Globus pallidus (tissue), 1 donor: ENCODE data around the gene CSNK1G1.
"Not testable (repeated sequence)": the region's sequence is repeated elsewhere in the genome, so short reads cannot be mapped to it uniquely, and the experiment has no call there.

Source experiments
- DNase-seq: peaks from one replicate; pipeline ENCODE4 v3.0.0-alpha.2; 2015; ENCODE audit warnings: low spot score

The CSNK1G1 gene

DNA sequence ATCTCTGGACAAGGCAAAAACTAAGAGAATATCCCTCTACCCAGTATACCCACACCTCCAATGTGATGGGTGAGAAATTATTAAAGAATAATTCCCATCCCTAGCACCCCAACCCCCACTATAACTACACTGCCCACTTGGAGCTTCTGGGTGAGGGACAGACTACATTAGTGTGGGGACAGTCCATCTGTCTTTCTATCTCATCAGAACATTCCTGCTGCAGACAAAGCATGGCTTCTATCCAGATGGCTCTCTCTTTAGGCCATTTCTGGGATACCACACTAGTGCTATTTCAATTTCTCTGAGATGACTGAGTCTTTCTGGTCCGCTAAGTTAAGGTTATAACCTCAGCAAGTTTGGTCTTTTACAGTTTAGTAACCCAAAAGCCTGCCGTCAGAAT lies 6.6 kb downstream of the CSNK1G1 start:
- no peak for DNase-seq

DNA sequence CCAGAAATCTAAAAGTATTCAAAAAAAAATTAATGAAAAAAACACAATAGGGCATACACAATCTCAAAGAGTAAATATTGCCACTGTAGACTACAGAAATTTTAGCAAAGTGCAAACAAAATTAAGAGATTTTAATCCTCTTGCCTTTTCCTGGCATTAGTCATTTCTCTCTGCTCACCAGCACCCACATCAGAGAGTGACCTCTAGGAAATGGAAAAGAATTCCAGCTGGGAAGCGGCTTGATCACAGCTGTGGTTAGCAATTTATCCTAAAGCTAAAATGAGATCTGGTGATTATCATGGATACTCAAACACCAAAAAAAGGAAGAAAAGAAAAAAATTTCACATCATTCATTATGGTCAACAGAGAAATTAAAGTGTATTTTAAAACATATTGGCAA lies 7.5 kb downstream of the CSNK1G1 start:
- DNase-seq = no peak

DNA sequence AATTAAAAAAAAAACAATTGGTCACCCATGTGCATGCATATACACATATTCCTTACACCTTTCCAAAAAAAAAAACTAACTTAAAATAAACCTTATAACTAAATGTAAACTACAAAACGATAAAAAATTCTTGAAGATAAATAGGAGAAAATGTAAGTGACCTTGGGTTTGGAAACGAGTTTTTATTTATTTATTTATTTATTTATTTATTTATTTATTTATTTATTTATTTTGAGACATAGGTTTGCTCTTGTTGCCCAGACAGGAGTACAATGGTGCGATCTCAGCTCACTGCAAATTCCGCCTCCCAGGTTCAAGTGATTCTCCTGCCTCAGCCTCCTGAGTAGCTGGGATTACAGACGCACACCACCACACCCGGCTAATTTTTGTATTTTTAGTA lies 9.7 kb downstream of the CSNK1G1 start:
- DNase-seq = not testable (repeated sequence)

DNA sequence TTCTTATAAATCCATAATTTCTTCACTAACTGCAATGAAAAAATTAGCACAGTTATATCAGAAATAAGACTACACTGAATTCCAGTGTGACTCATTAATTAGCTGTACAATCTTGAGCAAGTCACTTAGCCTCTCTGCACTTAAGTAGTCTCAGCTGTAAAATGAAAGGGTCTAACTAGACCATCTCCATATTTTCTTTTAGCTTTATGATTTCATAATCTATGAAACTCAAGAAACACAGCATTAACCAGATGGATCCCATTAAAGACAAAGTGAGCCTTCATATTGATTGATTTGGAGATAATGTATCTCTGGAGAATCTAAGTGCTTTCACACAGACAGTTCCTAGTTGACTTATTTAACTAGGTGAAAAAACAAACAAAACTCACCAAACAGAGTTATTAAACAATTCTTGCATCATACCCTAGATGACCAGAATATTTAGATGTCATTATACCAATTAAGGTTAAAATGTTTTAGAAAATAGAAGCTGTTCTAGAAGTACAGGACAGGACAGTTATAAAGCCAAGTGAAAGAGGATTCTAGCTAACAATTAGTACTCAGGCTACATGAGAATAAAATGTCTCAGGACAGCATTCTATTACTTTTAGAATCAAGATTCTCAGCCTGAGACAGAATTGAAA lies 11.2 kb downstream of the CSNK1G1 start:
- no peak for DNase-seq

DNA sequence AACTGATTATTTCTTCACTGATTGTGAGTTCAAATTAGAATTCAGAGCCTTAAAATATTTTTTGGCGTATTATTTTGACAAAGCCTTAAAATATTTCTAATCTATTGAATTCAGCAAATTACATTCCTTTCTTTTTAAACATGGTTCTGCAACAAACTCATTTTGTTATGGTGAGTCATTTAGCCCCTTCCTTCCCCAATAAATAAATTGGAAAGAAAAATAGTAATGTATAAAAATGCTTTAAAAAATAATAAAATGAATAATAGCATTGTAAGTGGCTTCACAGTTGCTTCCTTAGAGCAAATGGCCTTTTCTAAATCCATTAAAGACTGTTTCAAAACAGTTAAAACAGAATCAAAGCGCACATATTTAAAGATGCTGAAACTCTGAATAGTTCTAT lies 12.1 kb downstream of the CSNK1G1 start:
- no peak for DNase-seq

DNA sequence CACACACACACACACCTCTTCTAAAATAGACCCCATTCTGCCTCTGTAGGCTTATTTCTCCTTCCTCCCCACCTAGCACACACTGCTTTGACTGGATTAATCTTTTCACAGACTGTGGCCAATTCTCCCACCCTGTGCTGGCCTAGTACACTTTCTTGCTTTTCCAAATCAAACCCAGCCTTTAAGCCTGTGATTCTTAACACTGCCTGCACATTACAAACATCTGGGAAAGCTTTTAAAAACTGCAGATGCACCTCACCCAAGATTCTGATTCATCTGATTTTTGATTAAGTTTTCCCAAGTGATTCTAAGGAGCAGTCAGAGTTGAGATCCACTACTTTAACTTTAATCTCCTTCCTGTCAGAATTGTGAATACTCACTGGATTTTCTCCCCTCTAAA lies 12.8 kb downstream of the CSNK1G1 start:
- no peak for DNase-seq

DNA sequence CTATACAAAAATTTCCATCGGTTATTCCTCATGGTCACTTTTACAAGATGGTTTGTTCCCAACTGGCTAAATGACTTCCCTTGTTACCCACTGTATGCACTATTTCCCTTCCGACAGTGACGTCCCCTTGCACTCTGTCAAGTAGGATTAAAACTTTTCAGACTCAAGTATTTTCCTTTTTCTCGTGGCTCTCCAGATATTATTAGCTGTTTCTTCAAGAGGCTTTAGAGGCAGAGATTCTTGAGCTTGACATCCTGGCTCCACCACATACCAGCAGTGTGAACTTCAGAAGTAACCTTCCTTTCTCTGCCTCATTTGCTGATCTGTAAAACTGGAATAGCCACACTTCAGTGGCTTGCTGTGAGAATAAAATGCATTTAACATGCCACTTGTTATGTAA lies 14.0 kb downstream of the CSNK1G1 start:
- DNase-seq = no peak

DNA sequence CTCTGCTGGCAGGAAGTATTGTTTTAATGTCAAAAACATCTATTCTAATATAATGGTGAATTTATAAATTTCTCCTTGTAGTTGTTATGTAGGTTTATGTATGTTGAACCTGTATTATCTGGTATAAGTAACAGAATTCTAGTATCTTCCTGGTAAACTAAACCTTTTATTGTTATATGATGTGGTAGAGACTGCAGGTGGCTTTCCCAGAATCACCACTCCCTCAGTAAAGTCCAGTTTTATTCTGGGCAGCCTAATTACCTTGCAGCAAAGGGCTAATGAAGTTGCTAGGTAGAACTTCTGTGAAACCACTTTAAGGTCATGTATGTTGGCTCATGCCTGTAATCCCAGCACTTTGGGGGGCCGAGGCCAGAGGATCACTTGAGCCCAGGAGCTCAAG lies 15.6 kb downstream of the CSNK1G1 start:
- DNase-seq = no peak

DNA sequence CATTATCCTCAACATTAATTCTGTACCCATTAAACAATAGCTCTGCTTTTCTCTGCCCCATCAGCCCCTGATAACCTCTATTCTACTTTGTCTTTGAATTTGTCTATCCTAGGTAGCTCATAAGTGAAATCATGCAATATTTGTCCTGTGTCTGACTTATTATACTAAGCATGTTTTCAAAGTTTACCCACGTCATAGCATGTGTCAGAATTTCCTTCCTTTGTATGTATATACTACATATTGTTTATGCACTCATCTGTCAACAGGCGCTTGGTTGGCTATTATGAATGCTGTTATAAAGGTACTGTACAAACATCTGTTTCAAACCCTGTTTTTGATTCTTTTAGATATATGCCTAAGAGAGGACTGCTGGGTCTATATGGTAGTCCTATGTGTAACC lies 18.2 kb downstream of the CSNK1G1 start:
- no peak for DNase-seq

DNA sequence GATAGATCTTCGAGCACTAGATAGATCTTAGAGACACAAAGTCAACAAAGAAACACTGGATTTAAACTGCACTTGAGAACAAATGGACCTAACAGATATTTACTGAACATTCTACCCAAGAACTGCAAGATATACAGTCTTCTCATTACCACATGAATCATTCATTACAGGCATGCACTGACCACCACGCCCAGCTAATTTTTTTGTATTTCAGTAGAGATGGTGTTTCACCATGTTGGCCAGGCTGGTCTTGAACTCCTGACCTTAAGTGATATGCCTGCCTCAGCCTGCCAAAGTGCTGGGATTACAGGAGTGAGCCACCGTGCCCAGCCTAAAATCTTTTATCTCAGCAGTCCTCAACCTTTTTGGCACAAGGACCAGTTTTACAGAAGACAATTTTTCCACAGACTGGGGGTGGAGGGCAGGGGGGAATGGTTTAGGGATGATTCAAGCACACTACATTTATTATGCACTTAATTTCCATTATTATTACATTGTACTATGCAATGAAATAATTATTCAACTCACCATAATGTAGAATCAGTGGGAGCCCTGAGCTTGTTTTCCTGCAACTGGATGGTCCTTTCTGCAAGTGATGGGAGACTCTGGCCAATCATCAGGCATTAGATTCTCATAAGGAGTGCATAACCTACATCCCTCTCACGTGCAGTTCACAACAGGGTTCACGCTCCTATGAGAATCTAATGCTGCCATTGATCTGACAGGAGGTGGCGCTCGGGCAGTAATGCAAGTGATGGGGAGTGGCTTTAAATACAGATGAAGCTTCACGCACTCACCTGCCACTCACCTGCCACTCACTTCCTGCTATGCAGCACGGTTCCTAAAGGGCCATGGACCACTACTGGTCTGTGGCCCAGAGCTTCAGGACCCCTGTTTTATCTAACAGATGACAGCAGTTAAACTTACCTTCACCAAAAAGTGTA lies 21.7 kb downstream of the CSNK1G1 start:
- DNase-seq = no peak

DNA sequence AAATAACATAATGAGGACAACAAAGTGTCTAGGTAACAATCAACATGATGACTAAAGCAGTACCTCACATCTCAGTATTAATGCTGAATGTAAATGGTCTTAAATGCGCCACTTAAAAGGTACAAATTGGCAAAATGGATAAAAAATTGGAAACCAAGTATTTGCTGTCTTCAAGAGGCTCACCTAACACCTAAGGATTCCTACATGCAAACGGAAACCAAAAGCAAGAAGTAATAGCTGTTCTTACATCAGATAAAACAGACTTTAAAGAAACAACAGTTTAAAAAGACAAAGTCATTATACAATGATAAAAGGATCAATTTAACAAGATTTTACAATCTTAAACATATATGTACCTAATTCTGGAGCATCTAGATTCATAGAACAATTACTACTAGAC lies 22.5 kb downstream of the CSNK1G1 start:
- no peak for DNase-seq

DNA sequence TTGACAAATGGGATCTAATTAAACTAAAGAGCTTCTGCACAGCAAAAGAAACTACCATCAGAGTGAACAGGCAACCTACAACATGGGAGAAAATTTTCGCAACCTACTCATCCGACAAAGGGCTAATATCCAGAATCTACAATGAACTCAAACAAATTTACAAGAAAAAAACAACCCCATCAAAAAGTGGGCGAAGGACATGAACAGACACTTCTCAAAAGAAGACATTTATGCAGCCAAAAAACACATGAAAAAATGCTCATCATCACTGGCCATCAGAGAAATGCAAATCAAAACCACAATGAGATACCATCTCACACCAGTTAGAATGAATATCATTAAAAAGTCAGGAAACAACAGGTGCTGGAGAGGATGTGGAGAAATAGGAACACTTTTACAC lies 24.3 kb downstream of the CSNK1G1 start:
- DNase-seq = not testable (repeated sequence)

DNA sequence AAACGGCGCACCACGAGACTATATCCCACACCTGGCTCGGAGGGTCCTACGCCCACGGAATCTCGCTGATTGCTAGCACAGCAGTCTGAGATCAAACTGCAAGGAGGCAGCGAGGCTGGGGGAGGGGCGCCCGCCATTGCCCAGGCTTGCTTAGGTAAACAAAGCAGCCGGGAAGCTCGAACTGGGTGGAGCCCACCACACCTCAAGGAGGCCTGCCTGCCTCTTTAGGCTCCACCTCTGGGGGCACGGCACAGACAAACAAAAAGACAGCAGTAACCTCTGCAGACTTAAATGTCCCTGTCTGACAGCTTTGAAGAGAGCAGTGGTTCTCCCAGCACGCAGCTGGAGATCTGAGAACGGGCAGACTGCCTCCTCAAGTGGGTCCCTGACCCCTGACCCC lies 29.0 kb downstream of the CSNK1G1 start:
- not testable (repeated sequence) for DNase-seq

DNA sequence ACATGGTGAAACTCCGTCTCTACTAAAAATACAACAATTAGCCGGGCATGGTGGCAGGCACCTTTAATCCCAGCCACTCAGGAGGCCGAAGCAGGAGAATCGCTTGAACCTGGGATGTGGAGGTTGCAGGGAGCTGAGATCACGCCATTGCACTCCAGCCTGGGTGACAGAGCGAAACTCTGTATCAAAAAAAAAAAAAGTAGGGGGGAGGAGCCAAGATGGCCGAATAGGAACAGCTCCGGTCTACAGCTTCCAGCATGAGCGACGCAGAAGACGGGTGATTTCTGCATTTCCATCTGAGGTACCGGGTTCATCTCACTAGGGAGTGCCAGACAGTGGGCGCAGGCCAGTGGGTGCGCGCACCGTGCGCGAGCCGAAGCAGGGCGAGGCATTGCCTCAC lies 29.5 kb downstream of the CSNK1G1 start:
- not testable (repeated sequence) for DNase-seq

DNA sequence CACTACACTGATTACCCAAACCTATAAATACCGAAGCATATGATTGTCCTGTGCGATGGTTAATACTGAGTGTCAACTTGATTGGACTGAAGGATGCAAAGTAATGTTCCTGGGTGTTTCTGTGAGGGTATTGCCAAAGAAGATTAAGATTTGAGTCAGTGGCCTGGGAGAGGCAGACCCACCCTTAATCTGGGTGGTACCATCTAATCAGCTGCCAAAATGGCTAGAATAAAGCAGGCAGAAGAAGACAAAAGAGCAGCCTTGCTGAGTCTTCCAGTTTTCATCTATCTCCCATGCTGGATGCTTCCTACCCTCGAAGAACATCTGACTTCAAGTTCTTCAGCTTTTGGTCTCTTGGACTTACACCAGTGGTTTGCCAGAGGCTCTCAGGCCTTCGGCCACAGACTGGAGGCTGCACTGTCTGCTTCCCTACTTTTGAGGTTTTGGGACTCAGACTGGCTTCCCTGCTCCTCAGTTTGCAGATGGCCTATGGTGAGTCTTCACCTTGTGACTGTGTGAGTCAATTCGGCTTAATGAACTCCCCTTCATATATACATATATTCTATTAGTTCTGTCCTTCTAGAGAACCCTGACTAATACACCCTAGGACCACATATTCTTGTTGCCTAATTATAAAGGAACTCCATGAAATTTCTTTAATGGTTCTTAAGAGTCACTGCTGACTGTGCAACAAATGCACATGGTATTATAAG lies 31.7 kb downstream of the CSNK1G1 start:
- no peak for DNase-seq

DNA sequence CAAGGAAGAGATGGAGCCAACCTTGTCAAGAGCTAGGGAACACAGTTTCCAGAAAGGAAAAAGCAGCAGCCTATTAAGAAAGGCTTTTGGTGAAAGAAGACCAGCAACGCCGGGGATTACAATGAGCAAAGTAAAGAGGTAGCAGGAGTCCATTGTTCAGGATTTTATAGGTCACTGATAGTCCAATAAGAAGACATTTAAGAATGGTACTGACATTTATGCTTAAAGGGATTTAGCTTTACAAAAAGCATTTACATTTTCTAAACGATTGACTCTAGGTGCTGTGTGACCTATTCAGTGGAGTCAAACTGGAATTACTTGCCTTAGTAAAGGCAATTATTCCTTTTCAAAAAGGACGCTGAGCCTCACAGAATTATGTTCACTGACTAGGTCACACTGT lies 40.8 kb downstream of the CSNK1G1 start:
- no peak for DNase-seq

DNA sequence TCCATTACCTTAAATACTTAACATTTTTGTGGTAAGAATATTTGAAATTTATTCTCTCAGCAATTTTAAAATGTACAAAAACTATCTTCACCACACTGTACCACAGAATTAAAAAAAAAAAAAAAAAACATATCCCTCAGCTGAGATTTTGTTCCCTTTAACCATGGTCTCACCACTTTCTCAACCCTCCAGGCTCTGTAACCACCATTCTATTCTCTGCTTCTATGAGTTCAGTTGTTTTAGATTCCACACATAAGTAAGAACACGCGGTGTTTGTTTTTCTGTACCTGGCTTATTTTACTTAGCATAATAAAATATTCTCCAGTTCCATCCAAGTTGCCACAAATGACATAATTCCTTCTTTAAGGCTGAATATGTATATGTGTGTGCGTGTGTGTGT lies 41.5 kb downstream of the CSNK1G1 start:
- no peak for DNase-seq

DNA sequence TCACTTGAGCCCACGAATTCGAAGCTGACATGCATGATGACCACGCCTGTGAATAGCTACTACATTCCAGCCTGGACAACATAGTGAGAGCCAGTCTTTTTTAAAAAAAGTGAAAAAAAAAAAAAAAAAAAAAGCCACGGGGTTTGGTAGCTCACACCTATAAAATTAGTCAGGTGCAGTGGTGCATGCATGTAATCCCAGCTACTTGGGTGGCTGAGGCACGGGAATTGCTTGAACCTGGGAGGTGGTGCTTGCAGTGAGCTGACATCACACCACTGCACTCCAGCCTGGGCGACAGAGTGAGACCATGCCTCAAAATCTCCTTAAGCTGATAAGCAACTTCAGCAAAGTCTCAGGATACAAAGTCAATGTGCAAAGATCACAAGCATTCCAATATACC lies 44.4 kb downstream of the CSNK1G1 start:
- DNase-seq = no peak

DNA sequence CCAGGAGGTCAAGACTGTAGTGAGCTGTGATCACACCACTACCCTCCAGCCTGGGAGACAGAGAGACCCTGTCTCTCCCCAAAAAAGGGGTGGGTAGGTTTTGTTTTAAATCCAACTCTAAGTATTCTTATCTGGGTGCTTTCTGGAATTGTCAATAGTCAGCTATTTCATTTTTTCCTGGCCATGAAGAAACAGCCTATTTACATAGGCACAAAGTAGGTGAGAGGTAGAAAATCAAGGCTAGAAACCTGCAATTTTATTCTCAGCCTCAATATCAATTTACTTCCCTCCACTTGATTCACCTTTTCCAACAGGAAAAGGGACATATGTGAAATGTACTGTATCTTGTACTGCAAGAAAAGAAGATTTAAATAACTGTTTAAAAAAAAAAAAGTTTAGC lies 45.9 kb downstream of the CSNK1G1 start:
- DNase-seq = no peak

DNA sequence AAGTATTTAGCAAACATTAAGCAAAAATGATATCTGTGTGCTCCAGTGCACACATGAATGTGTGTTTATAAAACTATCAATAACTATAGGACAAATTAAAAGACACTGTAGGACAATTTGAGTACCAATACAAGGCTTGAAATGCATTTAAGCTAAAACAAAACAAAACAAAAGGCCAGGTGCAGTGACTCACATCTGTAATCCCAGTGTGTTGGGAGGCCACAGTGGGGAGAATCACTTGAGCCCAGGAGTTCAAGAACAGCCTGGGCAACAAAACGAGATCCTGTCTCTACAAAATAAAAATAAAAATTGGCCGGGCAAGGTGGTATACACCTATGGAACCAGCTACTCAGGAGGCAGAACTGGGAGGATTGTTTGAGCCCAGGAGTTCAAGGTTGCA lies 50.7 kb downstream of the CSNK1G1 start:
- no peak for DNase-seq

DNA sequence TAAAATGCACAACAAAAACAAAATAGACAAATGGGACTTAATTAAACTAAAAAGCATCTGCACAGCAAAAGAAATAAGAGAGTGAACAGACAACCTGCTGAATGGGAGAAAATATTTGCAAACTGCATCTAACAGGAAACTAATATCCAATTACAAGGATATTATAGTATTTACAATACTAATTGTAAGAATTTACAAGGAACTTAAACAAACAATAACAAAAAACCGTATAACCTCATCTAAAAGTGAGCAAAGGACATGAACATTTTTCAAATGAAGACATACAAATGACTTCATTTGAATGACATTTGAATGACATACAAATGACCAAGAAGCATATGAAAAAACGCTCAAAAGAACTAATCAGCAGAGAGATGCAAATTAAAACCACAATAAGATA lies 66.4 kb downstream of the CSNK1G1 start:
- DNase-seq = no peak

DNA sequence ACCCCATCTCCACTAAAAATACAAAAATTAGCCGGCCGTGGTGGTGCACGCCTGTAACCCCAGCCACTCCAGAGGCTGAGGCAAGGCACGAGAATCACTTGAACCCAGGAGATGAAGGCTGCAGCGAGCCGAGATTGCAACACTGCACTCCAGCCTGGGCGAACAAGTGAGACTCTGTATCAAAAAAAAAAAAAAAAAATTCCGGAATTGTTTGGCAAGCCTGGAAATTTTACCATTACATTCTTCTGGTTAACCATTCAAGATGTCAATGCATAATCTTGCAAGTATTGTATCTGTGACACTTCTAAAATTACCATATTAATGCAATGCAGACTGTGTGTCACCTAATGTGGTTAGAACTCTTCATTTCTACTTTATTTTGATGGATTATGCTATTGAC lies 67.0 kb downstream of the CSNK1G1 start:
- no peak for DNase-seq

DNA sequence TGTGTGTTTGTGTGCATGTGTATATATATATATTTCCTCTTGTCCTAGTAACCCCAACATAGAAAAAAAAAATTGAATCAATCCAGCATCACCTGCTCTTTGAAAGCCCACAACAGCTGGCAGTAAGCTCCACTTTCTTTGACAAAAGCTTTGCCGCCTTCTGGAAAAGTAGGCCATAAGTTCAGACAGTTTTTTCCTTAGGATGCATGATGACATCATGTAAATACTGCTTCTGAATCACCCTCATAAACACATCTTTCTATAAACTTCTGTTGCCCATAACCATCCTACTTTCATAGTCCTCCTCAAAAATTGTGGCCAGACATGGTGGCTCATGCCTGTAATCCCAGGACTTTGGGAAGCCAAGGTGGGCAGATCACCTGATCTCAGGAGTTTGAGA lies 67.4 kb downstream of the CSNK1G1 start:
- DNase-seq = no peak
